Stimulated activated effector memory CD8-positive, alpha-beta T cell treated with anti-CD3 and anti-CD28 coated beads, Interleukin-12 subunit alpha, Interleukin-12 subunit beta, amount 100 ng/mL, for 72 hours (primary cell): ENCODE measurements around the gene OTOS.

Experiments used
- ATAC-seq: fragments of 150-1000 bp; cut with Tn5 transposase; 2 replicates; pipeline ENCODE4 v1.10.0; 2021
- DNase-seq, 2 donors: peaks; one replicate each; pipeline ENCODE4 v3.0.0; 2021 to 2022; ENCODE audit warnings: low spot score in 2 of 2
- H3K27ac Mint-ChIP-seq: one replicate; pipeline ENCODE4 v1.8.0; 2022; ENCODE audit warnings: mild to moderate bottlenecking, mixed read lengths
- H3K36me3 Mint-ChIP-seq: one replicate; pipeline ENCODE4 v1.8.0; 2022; ENCODE audit warnings: mild to moderate bottlenecking, mixed read lengths
- H3K4me1 Mint-ChIP-seq: one replicate; pipeline ENCODE4 v1.8.0; 2022; ENCODE audit warnings: mixed read lengths
- H3K4me3 Mint-ChIP-seq: one replicate; pipeline ENCODE4 v1.8.0; 2022; ENCODE audit warnings: mild to moderate bottlenecking, mixed read lengths
- H3K9me3 Mint-ChIP-seq: one replicate; pipeline ENCODE4 v1.8.0; 2022; ENCODE audit warnings: mixed read lengths

Gene OTOS

GRCh38 chr2:240140511-240140910 is at the start of gene OTOS:
Gene OTOS, minus strand, starts transcription at chr2:240140658. Its CDS starts 332 bp downstream, at chr2:240140326.
- no peaks in the 10 kb centered on the region for H3K36me3 Mint-ChIP-seq
- no peak within 1 kb of the TSS for H3K27ac Mint-ChIP-seq
- no peak for DNase-seq
- ATAC-seq: no peak
- H3K9me3 Mint-ChIP-seq: no peaks in the 10 kb centered on the region
- H3K4me3 Mint-ChIP-seq: no peak within 1 kb of the TSS
- H3K4me1 Mint-ChIP-seq: peaks cover 11% of the 10 kb centered on the region

- Mint-ChIP-seq H3K9me3 (peaks cover 7% of the 10 kb centered on the region), H3K27ac (no peak overlapping the region), H3K4me1 (no peaks in the 10 kb centered on the region), H3K4me3 (no peak overlapping the region), H3K36me3 (no peaks in the 10 kb centered on the region)
- no peak for ATAC-seq
- no peak for DNase-seq
Observed at GRCh38 chr2:240189686-240190085, 49.2 kb upstream of the OTOS start.

- no peak overlapping the region for H3K4me3 Mint-ChIP-seq
Observed at GRCh38 chr2:240187989-240188590, 47.6 kb upstream of the OTOS start.

GRCh38 chr2:240186191-240186725 is 45.8 kb upstream of the OTOS start:
- Mint-ChIP-seq H3K4me3 (no peak overlapping the region), H3K27ac (no peak overlapping the region), H3K4me1 (no peaks in the 10 kb centered on the region), H3K36me3 (no peaks in the 10 kb centered on the region), H3K9me3 (peaks cover 7% of the 10 kb centered on the region)
- DNase-seq: no peak
- no peak for ATAC-seq

More at GRCh38 chr2:240187989-240188590, 47.6 kb upstream of the OTOS start:
- no peaks in the 10 kb centered on the region for H3K4me1 Mint-ChIP-seq
- peaks cover 7% of the 10 kb centered on the region for H3K9me3 Mint-ChIP-seq
- ATAC-seq (no peak), DNase-seq (no peak)
- H3K36me3 Mint-ChIP-seq: no peaks in the 10 kb centered on the region
- no peak overlapping the region for H3K27ac Mint-ChIP-seq

GRCh38 chr2:240184656-240185055 is 44.2 kb upstream of the OTOS start:
- Mint-ChIP-seq H3K36me3 (no peaks in the 10 kb centered on the region), H3K27ac (no peak overlapping the region), H3K4me1 (no peaks in the 10 kb centered on the region), H3K9me3 (peaks cover 7% of the 10 kb centered on the region), H3K4me3 (no peak overlapping the region)
- ATAC-seq (no peak), DNase-seq (no peak)

- ATAC-seq: no peak
- Mint-ChIP-seq H3K27ac (no peak overlapping the region), H3K36me3 (no peaks in the 10 kb centered on the region), H3K9me3 (peaks cover 7% of the 10 kb centered on the region), H3K4me1 (no peaks in the 10 kb centered on the region), H3K4me3 (no peak overlapping the region)
- no peak for DNase-seq
Observed at GRCh38 chr2:240183875-240184590, 43.6 kb upstream of the OTOS start.

GRCh38 chr2:240183006-240183874 is 42.8 kb upstream of the OTOS start:
- no peak for ATAC-seq
- H3K4me3 Mint-ChIP-seq: no peak overlapping the region
- H3K36me3 Mint-ChIP-seq: no peaks in the 10 kb centered on the region
- no peak for DNase-seq
- H3K4me1 Mint-ChIP-seq: no peaks in the 10 kb centered on the region
- no peak overlapping the region for H3K27ac Mint-ChIP-seq
- H3K9me3 Mint-ChIP-seq: peaks cover 3% of the 10 kb centered on the region

GRCh38 chr2:240182476-240182875 is 42.0 kb upstream of the OTOS start:
- no peak overlapping the region for H3K27ac Mint-ChIP-seq
- H3K9me3 Mint-ChIP-seq: no peaks in the 10 kb centered on the region
- no peak overlapping the region for H3K4me3 Mint-ChIP-seq
- H3K36me3 Mint-ChIP-seq: no peaks in the 10 kb centered on the region
- DNase-seq (no peak), ATAC-seq (no peak)
- H3K4me1 Mint-ChIP-seq: no peaks in the 10 kb centered on the region

- Mint-ChIP-seq H3K4me1 (no peaks in the 10 kb centered on the region), H3K36me3 (no peaks in the 10 kb centered on the region)
Observed at GRCh38 chr2:240182001-240182400, 41.5 kb upstream of the OTOS start.

GRCh38 chr2:240179941-240180666 is 39.6 kb upstream of the OTOS start:
- Mint-ChIP-seq H3K9me3 (no peaks in the 10 kb centered on the region), H3K4me1 (no peaks in the 10 kb centered on the region), H3K36me3 (no peaks in the 10 kb centered on the region), H3K4me3 (no peak overlapping the region), H3K27ac (no peak overlapping the region)
- DNase-seq: no peak
- no peak for ATAC-seq

More at GRCh38 chr2:240182001-240182400, 41.5 kb upstream of the OTOS start:
- no peak for ATAC-seq
- H3K9me3 Mint-ChIP-seq: no peaks in the 10 kb centered on the region
- no peak for DNase-seq
- no peak overlapping the region for H3K4me3 Mint-ChIP-seq
- no peak overlapping the region for H3K27ac Mint-ChIP-seq

- no peak overlapping the region for H3K4me3 Mint-ChIP-seq
- no peaks in the 10 kb centered on the region for H3K9me3 Mint-ChIP-seq
- no peak overlapping the region for H3K27ac Mint-ChIP-seq
- no peaks in the 10 kb centered on the region for H3K36me3 Mint-ChIP-seq
- DNase-seq (no peak), ATAC-seq (no peak)
- H3K4me1 Mint-ChIP-seq: no peaks in the 10 kb centered on the region
Observed at GRCh38 chr2:240179186-240179815, 38.8 kb upstream of the OTOS start.

- Mint-ChIP-seq H3K9me3 (no peaks in the 10 kb centered on the region), H3K4me3 (no peak overlapping the region), H3K36me3 (no peaks in the 10 kb centered on the region), H3K27ac (no peak overlapping the region), H3K4me1 (no peaks in the 10 kb centered on the region)
- DNase-seq: no peak
- ATAC-seq: no peak
Observed at GRCh38 chr2:240178564-240178963, 38.1 kb upstream of the OTOS start.

- Mint-ChIP-seq H3K9me3 (no peaks in the 10 kb centered on the region), H3K36me3 (no peaks in the 10 kb centered on the region), H3K27ac (no peak overlapping the region), H3K4me1 (no peaks in the 10 kb centered on the region), H3K4me3 (no peak overlapping the region)
- no peak for DNase-seq
- ATAC-seq: no peak
Observed at GRCh38 chr2:240174496-240174895, 34.0 kb upstream of the OTOS start.

- DNase-seq (no peak), ATAC-seq (no peak)
- Mint-ChIP-seq H3K27ac (no peak overlapping the region), H3K4me3 (no peak overlapping the region), H3K9me3 (no peaks in the 10 kb centered on the region), H3K36me3 (no peaks in the 10 kb centered on the region), H3K4me1 (no peaks in the 10 kb centered on the region)
Observed at GRCh38 chr2:240172071-240172895, 31.8 kb upstream of the OTOS start.
